GM21619 (cell line): Measurements from ENCODE around the gene NIFK.

Experiments
- ATAC-seq: cut with Tn5 transposase; IDR thresholded peaks from one replicate; pipeline ENCODE4 v1.9.1; 2021; ENCODE audit not compliant: unreplicated experiment

Gene NIFK

GRCh38 chr2:121736462-121737336 is at the start of gene NIFK:
NIFK (minus strand) TSS chr2:121736875; CDS start chr2:121736850, 25 bp downstream.
- peak; percentile 92 for ATAC-seq

DNA sequence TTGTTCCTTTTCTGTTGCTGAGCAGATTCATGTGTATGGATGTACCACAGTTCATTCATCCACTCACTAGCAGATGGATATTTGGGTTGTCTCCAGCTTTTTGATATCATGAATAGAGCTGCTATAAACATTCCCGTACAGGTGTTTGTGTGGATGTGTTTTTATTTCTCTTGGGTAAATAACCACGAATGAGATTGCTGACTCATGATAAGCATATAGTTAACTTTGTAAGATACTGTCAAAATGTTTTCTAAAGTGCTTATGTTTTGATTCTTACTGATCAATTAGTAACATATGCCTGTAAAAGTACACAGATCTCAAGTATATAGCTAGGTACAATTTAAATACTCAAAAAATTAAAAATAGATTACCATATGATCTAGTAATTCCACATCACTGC is 46.5 kb upstream of the NIFK start:
- no peak for ATAC-seq

DNA sequence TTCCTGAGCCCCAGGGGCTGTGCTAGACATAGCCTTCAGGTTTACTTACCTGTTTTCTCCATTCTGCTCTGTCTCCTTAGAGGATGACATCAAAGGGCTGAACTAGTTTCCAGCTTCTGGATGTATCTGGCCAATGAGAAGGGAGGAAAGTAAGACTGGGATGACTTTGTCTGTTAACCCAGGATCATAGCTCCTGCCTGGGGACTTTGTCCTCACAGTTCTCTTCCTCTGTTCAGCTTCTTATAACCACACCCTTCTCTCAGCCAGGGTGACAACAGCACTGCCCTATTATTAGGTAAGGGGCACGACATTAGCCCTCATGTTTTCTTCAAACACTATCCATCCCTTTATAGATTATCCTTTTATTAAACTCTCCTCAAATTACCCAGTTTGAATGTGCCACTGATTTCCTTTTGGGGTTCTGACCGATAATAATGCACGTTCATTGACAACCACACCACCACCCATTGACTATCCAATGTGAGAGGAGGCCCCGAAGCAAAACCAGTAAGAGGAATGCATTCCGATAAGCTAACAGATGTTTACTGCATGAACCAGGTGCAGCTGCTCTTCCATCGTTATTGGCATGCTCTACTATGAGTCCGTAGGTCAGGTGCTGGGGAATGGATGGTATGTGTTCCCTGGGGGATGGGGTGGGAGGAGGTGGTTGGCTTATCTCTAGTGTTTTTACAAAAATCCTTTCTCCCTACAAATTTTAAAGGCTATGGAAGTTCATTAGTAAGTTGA is 42.2 kb upstream of the NIFK start:
- ATAC-seq = no peak

- ATAC-seq = no peak
These were observed 41.0 kb upstream of the NIFK start for GRCh38 chr2:121777699-121778058.

DNA sequence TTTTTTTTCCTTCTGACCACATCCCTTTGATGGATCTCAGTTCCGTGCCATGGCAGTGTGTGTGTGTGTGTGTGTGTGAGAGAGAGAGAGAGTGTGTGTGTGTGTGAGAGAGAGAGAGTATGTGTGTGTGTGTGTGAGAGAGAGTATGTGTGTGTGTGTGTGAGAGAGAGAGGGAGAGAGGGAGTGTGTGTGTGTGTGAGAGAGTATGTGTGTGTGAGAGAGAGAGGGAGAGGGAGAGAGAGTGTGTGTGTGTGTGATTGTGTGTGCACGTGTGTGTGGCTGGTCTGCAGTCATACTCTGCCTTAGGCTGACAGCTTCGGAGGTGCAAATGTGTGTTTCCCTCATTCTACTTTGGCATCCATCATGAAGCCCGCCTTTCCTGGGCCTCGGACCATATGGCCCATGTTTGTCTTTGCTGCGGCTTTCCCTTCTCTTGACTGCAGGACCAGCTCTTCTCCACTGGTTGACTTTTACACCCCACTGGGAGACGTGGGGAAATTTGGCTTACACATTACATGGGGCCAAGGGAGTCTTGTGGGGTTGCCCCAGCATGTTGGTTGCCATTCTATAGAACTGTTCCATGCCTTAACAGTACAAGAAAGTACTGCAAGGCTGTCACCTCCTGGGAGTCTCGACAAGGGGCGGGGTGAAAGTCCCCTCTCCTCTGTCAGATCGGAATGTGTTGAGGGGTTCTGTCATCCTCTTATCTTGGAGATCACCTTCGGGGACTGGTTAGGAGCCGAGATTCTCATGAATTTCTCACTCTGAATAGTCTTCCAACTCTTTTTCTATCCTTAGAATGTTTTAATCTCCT is 40.4 kb upstream of the NIFK start:
- ATAC-seq = no peak

DNA sequence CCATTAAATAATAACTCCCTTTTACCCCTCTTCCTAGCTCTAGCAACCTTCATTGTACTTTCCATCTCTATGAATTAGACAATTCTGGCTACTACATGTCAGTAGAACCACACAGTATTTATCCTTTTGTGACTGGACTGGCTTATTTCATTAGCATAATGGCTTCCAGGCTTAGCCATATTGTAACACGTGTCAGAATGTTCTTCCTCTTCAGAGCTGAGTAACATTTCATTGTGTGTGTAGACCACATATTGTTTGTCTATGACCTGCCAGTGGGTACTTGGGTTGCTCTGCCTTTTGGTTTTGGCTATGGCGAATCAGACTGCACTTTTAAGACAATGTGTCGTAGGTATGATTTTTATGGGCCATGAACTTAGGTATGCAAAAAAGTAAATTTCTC is 39.7 kb upstream of the NIFK start:
- no peak for ATAC-seq

- no peak for ATAC-seq
These were observed 37.6 kb upstream of the NIFK start for GRCh38 chr2:121774235-121774634.

GRCh38 chr2:121771976-121772742 is 35.5 kb upstream of the NIFK start:
- no peak for ATAC-seq

GRCh38 chr2:121768143-121768755 is 31.6 kb upstream of the NIFK start:
- ATAC-seq = no peak

DNA sequence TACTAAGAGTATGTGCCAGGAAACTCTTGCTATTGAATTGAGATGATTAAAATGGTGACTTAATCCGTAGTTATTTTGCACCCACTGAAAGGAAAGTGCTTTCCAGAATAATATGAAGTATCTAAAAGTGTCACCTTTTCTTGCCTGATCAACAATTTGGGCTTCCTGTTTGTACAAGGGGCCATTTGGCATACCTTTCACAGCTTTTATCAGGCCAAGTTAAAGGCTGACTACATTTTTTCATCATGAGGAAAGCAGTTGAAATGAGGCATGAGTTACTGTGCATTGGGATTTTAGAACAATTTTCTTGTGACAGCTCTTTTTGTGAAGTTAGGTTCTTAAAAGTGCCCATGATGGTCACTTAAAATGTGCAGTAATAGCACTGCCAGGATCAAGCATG is 29.9 kb upstream of the NIFK start:
- no peak for ATAC-seq

- no peak for ATAC-seq
These were observed 28.1 kb upstream of the NIFK start for GRCh38 chr2:121764681-121765228.

GRCh38 chr2:121755237-121756111 is 18.8 kb upstream of the NIFK start, which contains the start of gene TSN:
TSN (plus strand) TSS chr2:121755651; CDS start chr2:121755780, 129 bp downstream.
- peak; percentile 100 for ATAC-seq

- no peak for ATAC-seq
These were observed 18.2 kb upstream of the NIFK start for GRCh38 chr2:121754851-121755236.

GRCh38 chr2:121748202-121748601 is 11.5 kb upstream of the NIFK start:
- peak; percentile 73 for ATAC-seq

GRCh38 chr2:121746071-121746578 is 9.4 kb upstream of the NIFK start:
- ATAC-seq = no peak

DNA sequence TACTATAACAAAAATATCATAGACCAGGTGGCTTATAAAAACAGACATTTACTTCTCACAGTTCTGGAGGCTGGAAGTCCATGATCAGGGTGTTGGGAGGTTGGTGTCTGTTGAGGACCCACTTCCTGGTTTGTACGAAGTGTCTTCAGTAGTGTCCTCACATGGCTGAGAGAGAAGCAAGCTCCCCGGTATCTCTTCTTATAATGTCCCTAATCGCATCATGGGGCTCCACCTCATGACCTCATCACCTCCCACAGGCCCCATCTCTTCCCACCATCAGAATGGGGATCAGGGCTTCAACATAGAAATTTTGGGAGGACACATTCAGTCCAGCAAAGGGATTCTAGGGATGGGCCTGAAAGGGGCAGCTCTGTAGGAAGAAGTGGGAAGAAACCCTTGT is 4.8 kb upstream of the NIFK start:
- ATAC-seq = no peak

DNA sequence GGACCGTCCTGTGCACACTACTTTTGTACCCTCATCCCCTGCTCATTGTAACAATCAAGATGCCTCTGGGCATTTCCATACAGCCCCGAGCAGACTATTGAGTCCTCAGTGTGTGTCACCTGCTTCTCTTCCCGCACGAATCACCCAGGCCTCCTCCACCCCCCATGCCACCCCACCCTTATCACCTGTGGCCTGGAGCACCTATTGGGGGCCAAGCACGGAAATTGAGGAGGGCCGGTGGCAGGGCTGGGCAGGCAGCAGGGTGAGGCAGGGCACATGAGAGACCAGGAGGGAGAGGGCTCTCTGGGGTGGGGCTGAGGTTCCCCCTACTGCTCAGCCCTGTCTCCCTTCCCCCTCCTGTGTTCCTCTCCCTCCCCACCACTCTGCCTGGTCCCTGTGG is 4.3 kb upstream of the NIFK start:
- ATAC-seq = no peak

DNA sequence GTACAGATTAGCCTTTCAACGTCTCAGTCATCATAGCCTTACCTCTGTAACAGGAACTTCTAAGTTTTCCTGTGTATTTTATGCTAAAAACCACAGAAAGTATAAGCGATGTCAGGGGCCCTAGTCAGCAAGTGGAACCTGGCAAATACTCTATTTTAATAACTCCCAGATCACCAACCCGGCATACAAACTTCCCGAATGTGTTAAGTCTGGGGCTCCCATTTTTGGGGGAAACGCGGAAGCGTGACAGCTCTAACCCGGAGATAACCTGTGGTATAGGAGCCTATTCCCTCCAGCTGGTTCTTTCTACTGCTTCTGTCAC is 574 bp downstream of the NIFK start:
- ATAC-seq = no peak

DNA sequence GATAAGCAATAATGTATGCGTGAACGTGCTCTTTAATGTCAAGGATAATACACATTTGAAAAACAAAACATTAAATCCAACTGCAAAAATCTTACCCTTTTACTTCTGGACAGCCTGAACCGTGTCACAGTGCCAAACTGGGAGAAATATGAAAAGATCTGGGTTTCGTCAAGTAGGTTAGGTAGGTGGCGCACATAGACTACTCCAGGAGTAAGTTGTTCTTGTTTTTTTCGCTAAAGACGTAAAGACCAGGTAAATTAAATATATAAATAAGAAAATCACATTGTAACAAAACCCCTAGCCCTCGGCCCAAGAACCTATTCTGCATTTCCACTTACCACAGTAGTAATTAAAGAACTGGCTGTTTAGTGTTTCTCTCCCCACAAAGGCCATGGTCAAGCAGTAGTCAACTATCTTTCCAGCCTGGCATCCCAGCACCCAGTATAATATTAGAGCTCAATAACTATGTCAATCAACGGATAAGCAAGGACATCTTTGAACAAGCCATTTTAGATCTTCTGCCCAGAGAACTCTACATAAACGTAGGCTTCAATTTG is 1.1 kb downstream of the NIFK start:
- no peak for ATAC-seq
